Upper lobe of left lung (tissue), 6 donors: ENCODE measurements around the gene SPP1. TPM values are rescaled to one million over a fixed set of nuclear protein-coding genes. Genes with fewer than 3 reads are reported as not detected.
A peak's percentile ranks its signal among the peaks of the same experiment; 100 is the strongest.
"Not testable (repeated sequence)": the region's sequence is repeated elsewhere in the genome, so short reads cannot be mapped to it uniquely, and the experiment has no call there.

Experiments used
- ATAC-seq, 2 donors: fragments of 200-7000 bp; cut with Tn5 transposase; one replicate each; pipeline ENCODE4 v1.9.1; 2022; ENCODE audit warnings: mild to moderate bottlenecking in 2 of 2, moderate library complexity in 2 of 2; ENCODE audit not compliant: low FRiP score in 2 of 2
- DNase-seq, 2 donors: peaks; one replicate each; pipeline ENCODE4 v3.0.0-alpha.2; 2019 to 2020
- H3K27ac ChIP-seq, 4 donors: fragments of 200-600 bp; sonication (generic); one replicate each; pipeline ENCODE4 v1.5.1; 2016 to 2019
- H3K27me3 ChIP-seq, 4 donors: fragments of 200-600 bp; sonication (generic); one replicate each; pipeline ENCODE4 v1.5.1; 2017 to 2019
- H3K36me3 ChIP-seq, 4 donors: fragments of 200-600 bp; sonication (generic); one replicate each; pipeline ENCODE4 v1.5.1; 2016 to 2019
- H3K4me1 ChIP-seq, 4 donors: fragments of 200-600 bp; sonication (generic); one replicate each; pipeline ENCODE4 v1.5.1; 2018 to 2019
- H3K4me3 ChIP-seq, 4 donors: fragments of 200-600 bp; sonication (generic); one replicate each; pipeline ENCODE4 v1.5.1; 2017 to 2019; ENCODE audit warnings: mild to moderate bottlenecking in 2 of 4, moderate library complexity in 1 of 4
- H3K9me3 ChIP-seq, 4 donors: fragments of 200-600 bp; sonication (generic); one replicate each; pipeline ENCODE4 v1.5.1; 2018 to 2019
- CTCF ChIP-seq, 6 experiments: fragments of 450-650 bp in 4 of 6; fragments of 200-600 bp in 2 of 6; sonication (generic) in 2 of 6; IDR thresholded peaks; one replicate each; pipeline ENCODE4 v1.5.1; 2016 to 2019; ENCODE audit warnings: antibody characterized with exemption in 6 of 6
- EP300 ChIP-seq, 4 donors: sonication (generic); formaldehyde crosslinking; IDR thresholded peaks; one replicate each; pipeline ENCODE4 v1.5.1; 2017; ENCODE audit warnings: antibody characterized with exemption in 4 of 4, control low read depth in 2 of 4
- POLR2A ChIP-seq, 4 donors: fragments of 450-650 bp; IDR thresholded peaks; one replicate each; pipeline ENCODE4 v1.5.1; 2016 to 2017; ENCODE audit warnings: antibody characterized with exemption in 4 of 4, mild to moderate bottlenecking in 2 of 4
- POLR2AphosphoS5 ChIP-seq, 2 donors: sonication (generic); formaldehyde crosslinking; IDR thresholded peaks; one replicate each; pipeline ENCODE4 v1.5.1; 2017; ENCODE audit warnings: antibody characterized with exemption in 2 of 2
- WGBS, 2 donors: methylation state at CpG; one replicate each; pipeline ENCODE4 v1.1.5; 2017 to 2018; 5-methylcytosine and 5-hydroxymethylcytosine counted together
- total RNA-seq, 6 donors: library from RNA; depleted of rRNA in 4 of 6; stranded (reverse); fragments of >200 nt in 4 of 6; gene quantifications; one replicate each; pipeline versions ENCODE4 v1.1.0 to v1.2.1, GENCODE V29; 2016 to 2021
- donor health status: DM: no; HTN: no; CAD: no; lungs with moderate emphysema.
- donor health status: DM: no; HTN: yes; CAD: no; lungs with severe emphysema.

SPP1 gene
- total RNA-seq, 6 donors from 2014 or later, result 4.6 to 26.8 (median 10.6) TPM

- Histone ChIP-seq H3K9me3 (no peaks in the 10 kb centered on the region), H3K27me3 (no peaks in the 10 kb centered on the region), H3K36me3 (peaks cover 0 to 6% (median 0%) of the 10 kb centered on the region in 4 donors), H3K4me1 (peaks cover under 1 to 22% (median 6%) of the 10 kb centered on the region in 4 donors), H3K27ac (peak overlapping the region in 1 of 4 donors; percentile 27), H3K4me3 (no peak overlapping the region)
- DNase-seq (no peak), ATAC-seq (no peak)
- WGBS, 2 donors, result 92 to 94% methylated on average over 8 to 9 of the region's 10 CpGs
- TF ChIP-seq POLR2AphosphoS5 (IDR thresholded peaks at IDR 0.05) (no peak), EP300 (IDR thresholded peaks at IDR 0.05) (no peak), CTCF (IDR thresholded peaks at IDR 0.05) (no peak), POLR2A (IDR thresholded peaks at IDR 0.05) (no peak)
These were observed 40.3 kb downstream of the SPP1 start for GRCh38 chr4:88015659-88016295.

GRCh38 chr4:88017516-88018297 is 42.2 kb downstream of the SPP1 start:
- Histone ChIP-seq H3K4me3 (no peak overlapping the region), H3K36me3 (peaks cover 0 to 11% (median 0%) of the 10 kb centered on the region in 4 donors), H3K4me1 (peaks cover 0 to 9% (median 2%) of the 10 kb centered on the region in 4 donors), H3K9me3 (no peaks in the 10 kb centered on the region), H3K27me3 (no peaks in the 10 kb centered on the region), H3K27ac (peak overlapping the region; percentile 56 to 75 (median 72))
- DNase-seq (no peak), ATAC-seq (peak in 1 of 2 donors; percentile 94)
- TF ChIP-seq CTCF (IDR thresholded peaks at IDR 0.05) (no peak), POLR2AphosphoS5 (IDR thresholded peaks at IDR 0.05) (peak in 1 of 2 donors; percentile 33), EP300 (IDR thresholded peaks at IDR 0.05) (no peak)
- WGBS, 2 donors, result 80 to 90% methylated on average over 7 of the region's 7 CpGs

GRCh38 chr4:88018466-88018865 is 43.0 kb downstream of the SPP1 start:
- Histone ChIP-seq H3K27ac (peak overlapping the region; percentile 41 to 75 (median 62)), H3K36me3 (peaks cover 0 to 11% (median 0%) of the 10 kb centered on the region in 4 donors), H3K4me3 (no peak overlapping the region), H3K4me1 (peaks cover 0 to 4% (median 0%) of the 10 kb centered on the region in 4 donors), H3K9me3 (no peaks in the 10 kb centered on the region), H3K27me3 (no peaks in the 10 kb centered on the region)
- WGBS, 2 donors, result 73 to 75% methylated on average over 5 of the region's 5 CpGs
- ATAC-seq (peak in 1 of 2 donors; percentile 87), DNase-seq (no peak)
- no peak for TF ChIP-seq EP300 (IDR thresholded peaks at IDR 0.05)

- DNase-seq (no peak), ATAC-seq (peak; percentile 41 to 71)
- H3K27me3 ChIP-seq, result no peaks in the 10 kb centered on the region
- H3K4me3 ChIP-seq, result no peak overlapping the region
- peak overlapping the region in 1 of 4 donors; percentile 6 for H3K27ac ChIP-seq
- H3K36me3 ChIP-seq, result peaks cover 0 to 11% (median 2%) of the 10 kb centered on the region in 4 donors
- peaks cover 0 to 7% (median 4%) of the 10 kb centered on the region in 4 donors for H3K9me3 ChIP-seq
- peaks cover 0 to 3% (median 0%) of the 10 kb centered on the region in 4 donors for H3K4me1 ChIP-seq
- no peak for TF ChIP-seq EP300 (IDR thresholded peaks at IDR 0.05)
These were observed 46.3 kb downstream of the SPP1 start for GRCh38 chr4:88021824-88022223.

GRCh38 chr4:88022289-88022688 is 46.8 kb downstream of the SPP1 start:
- ATAC-seq (no peak), DNase-seq (no peak)
- no peak overlapping the region for H3K4me3 ChIP-seq
- H3K4me1 ChIP-seq, result peaks cover 0 to 3% (median 0%) of the 10 kb centered on the region in 4 donors
- H3K9me3 ChIP-seq, result peaks cover 0 to 7% (median 4%) of the 10 kb centered on the region in 4 donors
- no peaks in the 10 kb centered on the region for H3K27me3 ChIP-seq
- H3K36me3 ChIP-seq, result peaks cover 0 to 11% (median 2%) of the 10 kb centered on the region in 4 donors
- TF ChIP-seq EP300 (IDR thresholded peaks at IDR 0.05) (no peak), CTCF (IDR thresholded peaks at IDR 0.05) (no peak), POLR2AphosphoS5 (IDR thresholded peaks at IDR 0.05) (no peak), POLR2A (IDR thresholded peaks at IDR 0.05) (no peak)
- H3K27ac ChIP-seq, result peak overlapping the region in 2 of 4 donors; percentile 17 to 40

- H3K4me1 ChIP-seq, H3K27me3 ChIP-seq, ATAC-seq, DNase-seq, H3K27ac ChIP-seq, H3K4me3 ChIP-seq, H3K9me3 ChIP-seq: not testable (repeated sequence)
- 96 to 98% methylated on average over 6 of the region's 6 CpGs for WGBS, 2 donors
- H3K36me3 ChIP-seq, result peaks cover 0 to 12% (median 2%) of the 10 kb centered on the region in 4 donors
These were observed 50.6 kb downstream of the SPP1 start for GRCh38 chr4:88025868-88026661.
